Activated CD4-positive, alpha-beta T cell treated with anti-CD3 and anti-CD28 coated beads for 24 hours (primary cell): Measurements from ENCODE around the gene PLEKHF1.
"Not testable (repeated sequence)": the region's sequence is repeated elsewhere in the genome, so short reads cannot be mapped to it uniquely, and the experiment has no call there.

Experiments used
- DNase-seq, 2 donors: peaks; one replicate each; pipeline ENCODE4 v3.0.0-alpha.2; 2020; ENCODE audit warnings: low read depth in 2 of 2

PLEKHF1 gene, protein sequence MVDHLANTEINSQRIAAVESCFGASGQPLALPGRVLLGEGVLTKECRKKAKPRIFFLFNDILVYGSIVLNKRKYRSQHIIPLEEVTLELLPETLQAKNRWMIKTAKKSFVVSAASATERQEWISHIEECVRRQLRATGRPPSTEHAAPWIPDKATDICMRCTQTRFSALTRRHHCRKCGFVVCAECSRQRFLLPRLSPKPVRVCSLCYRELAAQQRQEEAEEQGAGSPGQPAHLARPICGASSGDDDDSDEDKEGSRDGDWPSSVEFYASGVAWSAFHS

GRCh38 chr19:29665215-29665825 is at the start of gene PLEKHF1:
PLEKHF1 (plus strand) TSS chr19:29665461; CDS start chr19:29673840, 8,379 bp downstream.
- peak; percentile 69 to 82 for DNase-seq

GRCh38 chr19:29615891-29616425 is 49.3 kb upstream of the PLEKHF1 start:
- DNase-seq: no peak

- DNase-seq: no peak
Measured at GRCh38 chr19:29616541-29616940, 48.7 kb upstream of the PLEKHF1 start.

GRCh38 chr19:29617366-29618266 is 47.6 kb upstream of the PLEKHF1 start:
- no peak for DNase-seq

GRCh38 chr19:29618434-29618833 is 46.8 kb upstream of the PLEKHF1 start:
- no peak for DNase-seq

- DNase-seq: no peak
Measured at GRCh38 chr19:29618871-29619270, 46.4 kb upstream of the PLEKHF1 start.

- DNase-seq: peak; percentile 20 to 41
Measured at GRCh38 chr19:29620931-29621351, 44.3 kb upstream of the PLEKHF1 start.

DNA sequence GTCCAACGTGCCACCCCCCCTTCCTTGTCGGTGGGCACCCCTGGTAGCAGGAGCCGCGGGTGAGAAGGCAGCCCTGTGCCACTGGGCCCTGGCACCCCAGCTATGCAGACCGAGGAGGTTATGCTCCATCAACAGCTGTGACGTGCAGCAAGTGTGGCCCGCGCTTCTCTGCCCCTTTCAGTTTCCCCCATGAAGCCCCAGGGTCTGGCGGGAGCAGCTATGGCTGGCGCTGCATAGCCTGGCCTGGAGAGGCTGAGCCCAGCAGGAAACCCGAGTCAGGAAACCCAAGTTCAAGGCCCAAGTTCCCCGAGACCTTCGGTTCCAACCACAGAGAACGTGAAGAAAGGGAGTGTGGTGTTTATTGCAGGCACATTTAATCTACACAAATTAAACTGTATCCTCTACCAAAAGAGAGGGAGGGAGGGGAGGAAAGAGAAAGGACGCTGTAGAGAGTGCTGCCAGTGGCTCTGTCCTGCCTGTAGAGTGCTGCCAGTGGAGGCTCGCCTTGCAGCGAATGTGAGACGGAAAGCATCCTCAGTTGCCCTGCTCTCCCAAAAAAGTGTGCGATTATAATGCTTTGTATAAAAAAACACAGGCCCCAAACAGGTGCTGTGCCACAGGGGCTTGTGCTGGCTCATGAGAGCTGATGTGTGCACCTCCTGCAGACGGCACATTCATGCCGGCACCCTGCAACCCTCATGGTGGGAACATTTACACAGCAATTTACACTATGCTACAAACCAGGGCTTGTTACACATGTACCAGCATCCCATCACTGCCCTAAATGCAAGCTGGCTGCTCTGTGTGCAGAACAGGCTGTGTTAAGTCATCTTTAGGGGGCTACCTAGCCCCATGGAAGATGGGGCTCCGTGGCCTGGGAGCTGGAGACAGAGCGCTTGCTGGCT is 42.8 kb upstream of the PLEKHF1 start:
- DNase-seq: no peak

DNA sequence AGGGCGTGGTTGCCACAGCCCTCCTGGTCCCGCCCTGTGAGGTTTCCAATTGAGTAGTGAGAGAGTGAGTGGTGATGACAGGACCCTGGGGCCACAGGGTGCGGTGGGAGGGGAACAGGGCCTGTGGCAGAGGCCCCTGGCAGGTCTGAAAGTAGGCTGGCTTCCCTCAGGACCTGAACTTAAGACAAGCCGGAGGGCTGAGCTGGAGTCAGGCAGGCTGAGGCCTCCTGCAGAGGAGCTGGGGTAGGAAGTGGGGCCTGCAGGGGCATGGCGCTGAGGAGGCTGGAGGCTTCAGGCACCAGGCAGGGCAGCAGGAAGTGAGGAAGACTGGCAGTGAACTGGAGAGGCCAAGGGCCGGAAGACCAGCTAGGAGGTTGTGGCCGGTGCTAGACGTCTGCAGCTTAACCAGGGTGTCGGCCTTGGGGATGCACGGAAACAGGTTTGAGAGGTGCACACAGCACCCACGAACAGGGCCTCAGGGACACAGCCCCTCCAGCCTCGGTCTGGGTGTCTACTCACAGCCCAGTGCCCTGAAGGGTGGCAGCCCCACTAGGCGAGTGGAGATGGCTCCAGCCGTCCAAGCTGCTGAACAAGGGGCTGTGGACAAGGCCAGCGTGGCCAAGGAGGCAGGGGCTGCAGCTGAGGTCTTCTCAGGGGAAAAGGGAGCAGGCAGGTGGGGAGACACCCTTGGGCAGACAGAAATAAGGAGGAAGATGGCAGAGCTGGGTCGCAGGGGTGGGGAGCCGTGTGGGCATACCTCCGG is 41.4 kb upstream of the PLEKHF1 start:
- DNase-seq: peak; percentile 43 to 52

- no peak for DNase-seq
Measured at GRCh38 chr19:29624489-29625185, 40.6 kb upstream of the PLEKHF1 start.

- no peak for DNase-seq
Measured at GRCh38 chr19:29625186-29625651, 40.0 kb upstream of the PLEKHF1 start.

DNA sequence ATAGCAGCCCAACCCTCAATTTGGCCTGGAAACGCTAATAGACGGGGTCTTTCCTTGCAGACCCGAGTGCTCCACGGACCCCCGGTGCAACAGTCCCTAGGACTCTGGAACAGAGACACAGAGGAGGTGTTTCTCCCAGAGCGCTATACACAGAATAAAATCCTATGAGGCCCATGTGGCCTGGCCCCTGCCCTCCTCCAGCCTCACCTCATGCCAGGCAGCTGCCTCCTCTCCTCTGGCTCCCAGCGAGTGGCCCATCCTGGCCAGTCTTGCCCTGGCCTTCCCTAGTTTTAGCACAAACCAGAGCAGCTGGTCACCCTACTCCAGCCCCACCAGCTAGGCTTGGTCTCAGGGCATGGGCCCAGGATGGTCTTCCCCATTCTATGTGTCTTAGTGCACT is 38.9 kb upstream of the PLEKHF1 start:
- DNase-seq: no peak

DNA sequence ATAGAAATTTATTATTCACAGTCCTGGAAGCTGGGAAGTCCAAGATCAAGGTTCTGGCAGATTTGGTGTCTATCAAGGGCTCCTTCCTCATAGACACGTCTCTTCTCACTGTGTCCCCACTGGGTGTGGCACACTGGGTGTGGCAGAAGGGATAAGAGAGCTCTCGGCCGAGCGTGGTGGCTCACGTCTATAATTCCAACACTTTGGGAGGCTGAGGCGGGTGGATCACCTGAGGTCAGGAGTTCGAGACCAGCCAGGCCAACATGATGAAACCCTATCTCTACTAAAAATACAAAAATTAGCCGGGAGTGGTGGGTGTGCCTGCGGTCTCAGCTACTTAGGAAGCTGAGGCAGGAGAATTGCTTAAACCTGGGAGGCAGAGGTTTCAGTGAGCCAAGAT is 38.4 kb upstream of the PLEKHF1 start:
- not testable (repeated sequence) for DNase-seq

GRCh38 chr19:29628661-29629385 is 36.4 kb upstream of the PLEKHF1 start:
- DNase-seq: no peak

DNA sequence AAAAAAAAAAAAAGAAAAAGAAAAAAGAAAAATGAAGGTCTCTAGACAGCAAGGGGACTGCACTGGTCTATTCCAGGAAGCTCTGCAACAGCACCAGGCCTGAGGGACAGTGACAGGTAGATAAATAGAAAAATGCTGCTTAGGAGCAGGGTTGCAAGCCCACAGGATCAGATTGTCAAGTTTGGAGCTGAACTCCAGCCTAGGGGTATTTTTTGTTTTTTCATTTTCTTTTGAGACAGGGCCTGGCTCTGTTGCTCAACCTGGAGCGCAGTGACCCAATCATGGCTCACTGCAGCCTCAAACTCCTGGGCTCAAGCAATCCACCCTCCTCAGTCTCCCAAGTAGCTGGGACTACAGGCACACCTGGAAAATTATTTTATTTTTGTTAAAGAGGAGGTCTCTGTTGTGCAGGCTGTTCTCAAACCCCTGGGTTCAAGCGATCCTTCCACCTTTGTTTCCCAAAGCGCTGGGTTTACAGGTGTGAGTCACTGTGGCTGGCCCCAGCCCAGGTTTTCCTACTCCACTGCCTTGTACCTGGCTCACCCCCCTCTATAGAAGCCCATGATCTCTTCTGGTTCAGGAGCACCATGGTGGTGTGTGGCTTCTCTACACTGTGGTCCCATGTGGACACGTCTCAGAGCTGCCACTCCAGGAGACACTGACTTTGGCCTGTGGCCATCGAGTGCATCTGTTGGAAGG is 35.3 kb upstream of the PLEKHF1 start:
- no peak for DNase-seq

DNA sequence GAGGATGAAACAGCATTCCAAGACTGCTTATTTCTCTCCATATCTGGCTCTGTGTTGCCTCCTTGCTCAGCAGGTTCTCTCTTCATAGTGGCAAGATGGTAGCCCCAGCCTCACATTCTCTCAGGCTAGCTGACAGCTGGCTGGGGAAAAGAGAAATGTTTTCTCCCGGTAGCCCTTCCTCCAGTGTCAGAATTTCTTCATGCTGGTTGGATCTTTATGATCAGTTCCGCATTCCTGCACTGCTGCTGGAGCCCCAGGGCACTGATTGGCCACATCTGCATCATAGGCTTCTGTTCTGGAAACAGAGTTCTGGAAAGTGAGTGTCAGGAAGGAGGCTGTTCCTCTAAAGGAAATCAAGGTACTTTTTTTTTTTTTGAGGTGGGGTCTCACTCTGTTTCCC is 34.6 kb upstream of the PLEKHF1 start:
- no peak for DNase-seq

DNA sequence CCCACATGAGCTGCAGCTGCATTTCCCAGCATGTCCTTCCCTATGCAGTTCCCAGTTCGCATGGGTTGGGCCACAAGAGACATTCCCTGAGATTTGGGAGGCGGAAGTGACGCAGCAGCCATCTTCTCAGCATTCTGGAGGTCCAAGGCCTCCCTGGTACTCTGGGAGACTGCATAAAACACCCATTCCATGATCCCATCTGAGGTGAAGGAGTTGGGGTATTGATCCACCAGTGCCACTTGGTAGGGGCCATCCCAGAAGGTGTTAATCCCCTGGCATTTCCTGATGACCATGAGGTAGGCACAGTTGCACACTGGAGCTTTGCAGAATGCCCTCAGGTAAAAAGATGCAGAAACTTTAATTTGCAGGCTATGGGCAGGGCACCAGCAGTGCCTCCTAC is 33.8 kb upstream of the PLEKHF1 start:
- DNase-seq: no peak

GRCh38 chr19:29634002-29634401 is 31.3 kb upstream of the PLEKHF1 start:
- DNase-seq: no peak
